IMR-90 (cell line): Measurements from ENCODE around the gene ITGA3. TPM values are rescaled to one million over a fixed set of nuclear protein-coding genes. Genes with fewer than 3 reads are reported as not detected.

ENCODE experiments used
- ATAC-seq: fragments of 200-7000 bp; cut with Tn5 transposase; 2 replicates; pipeline ENCODE4 v1.9.1; 2020; ENCODE audit warnings: low read depth, mild to moderate bottlenecking, moderate library complexity
- BruUV-seq: library from RNA; stranded (reverse); fragments of 400-500 nt; replicated peaks from 2 replicates; lab custom pipeline; 2021; lab: Mats Ljungman, UMichigan
- CTCF ChIA-PET: fragments of 300-600 bp; formaldehyde crosslinking; extraction: SDS; loops from one replicate; lab custom pipeline; 2021; ENCODE audit warnings: antibody characterized with exemption; lab: Yijun Ruan, JAX
- POLR2A ChIA-PET: fragments of 300-600 bp; sonication (Branson Sonifier 250); formaldehyde crosslinking; loops from one replicate; lab custom pipeline; 2022; ENCODE audit warnings: antibody characterized with exemption; ENCODE audit not compliant: unreplicated experiment; lab: Charles Lee
- DNase-seq: peaks from one replicate; pipeline ENCODE4 v3.0.0; 2013
- H2AFZ ChIP-seq: replicated peaks from 2 replicates; pipeline ENCODE3; 2013; ENCODE audit warnings: low read length, mild to moderate bottlenecking; ENCODE audit not compliant: poor library complexity
- H2AK5ac ChIP-seq: 2 replicates; pipeline ENCODE4 v1.6.1; 2013; ENCODE audit warnings: low read depth, low read length, inconsistent platforms
- H2AK9ac ChIP-seq: replicated peaks from 2 replicates; pipeline ENCODE3; 2013; ENCODE audit warnings: mild to moderate bottlenecking, low read depth, low read length, moderate library complexity; ENCODE audit not compliant: poor library complexity
- H2BK120ac ChIP-seq: 2 replicates; pipeline ENCODE4 v1.6.1; 2013; ENCODE audit warnings: low read depth, low read length, inconsistent platforms
- H2BK15ac ChIP-seq: 3 replicates; pipeline ENCODE4 v1.6.1; 2013; ENCODE audit warnings: low read depth, low read length, inconsistent platforms
- H2BK20ac ChIP-seq: 2 replicates; pipeline ENCODE4 v1.6.1; 2013; ENCODE audit warnings: low read depth, mild to moderate bottlenecking, inconsistent platforms, low read length, moderate library complexity
- H2BK5ac ChIP-seq: 2 replicates; pipeline ENCODE4 v1.6.1; 2013; ENCODE audit warnings: mild to moderate bottlenecking, low read depth, low read length, inconsistent platforms; ENCODE audit not compliant: poor library complexity, severe bottlenecking
- H3K14ac ChIP-seq: replicated peaks from 2 replicates; pipeline ENCODE4 v1.6.1; 2013; ENCODE audit warnings: low read depth, low read length, inconsistent platforms
- H3K18ac ChIP-seq: 2 replicates; pipeline ENCODE4 v1.6.1; 2013; ENCODE audit warnings: low read depth, low read length, control low read depth
- H3K23ac ChIP-seq: 2 replicates; pipeline ENCODE4 v1.6.1; 2013; ENCODE audit warnings: low read depth, low read length, inconsistent platforms
- H3K27ac ChIP-seq: 2 replicates; pipeline ENCODE4 v1.5.1; 2013; ENCODE audit warnings: mild to moderate bottlenecking, control low read depth, low read length; ENCODE audit not compliant: insufficient read depth
- H3K27me3 ChIP-seq: 2 replicates; pipeline ENCODE4 v1.6.1; 2013; ENCODE audit warnings: low read length; ENCODE audit not compliant: control insufficient read depth, insufficient read depth
- H3K36me3 ChIP-seq: 2 replicates; pipeline ENCODE4 v1.6.1; 2013; ENCODE audit warnings: low read length, mixed read lengths; ENCODE audit not compliant: control insufficient read depth, insufficient read depth
- H3K4ac ChIP-seq: 2 replicates; pipeline ENCODE4 v1.6.1; 2013; ENCODE audit warnings: low read depth, low read length, inconsistent platforms
- H3K4me1 ChIP-seq: 2 replicates; pipeline ENCODE4 v1.6.1; 2013; ENCODE audit warnings: low read length, mixed read lengths; ENCODE audit not compliant: control insufficient read depth, insufficient read depth
- H3K4me2 ChIP-seq: 2 replicates; pipeline ENCODE4 v1.6.1; 2013; ENCODE audit warnings: low read depth, mild to moderate bottlenecking, control low read depth, low read length, moderate library complexity
- H3K4me3 ChIP-seq: 2 replicates; pipeline ENCODE4 v1.5.1; 2013; ENCODE audit warnings: low read depth, mild to moderate bottlenecking, control low read depth, low read length, moderate library complexity; ENCODE audit not compliant: insufficient read depth
- H3K56ac ChIP-seq: 2 replicates; pipeline ENCODE4 v1.6.1; 2013; ENCODE audit warnings: low read length, inconsistent platforms; ENCODE audit not compliant: insufficient read depth; ENCODE audit errors: extremely low read depth
- H3K79me1 ChIP-seq, 2 experiments: 2 replicates each; pipeline ENCODE4 v1.6.1; 2013; ENCODE audit warnings: low read length in 2 of 2, inconsistent platforms in 1 of 2, low read depth in 1 of 2
- H3K9ac ChIP-seq: 2 replicates; pipeline ENCODE4 v1.6.1; 2013; ENCODE audit warnings: low read depth, low read length, control low read depth
- H3K9me1 ChIP-seq: 2 replicates; pipeline ENCODE4 v1.6.1; 2013; ENCODE audit warnings: low read length, inconsistent platforms; ENCODE audit not compliant: insufficient read depth
- H3K9me3 ChIP-seq: 2 replicates; pipeline ENCODE4 v1.6.1; 2013; ENCODE audit warnings: low read length; ENCODE audit not compliant: control insufficient read depth, insufficient read depth
- H4K20me1 ChIP-seq: 2 replicates; pipeline ENCODE4 v1.6.1; 2013; ENCODE audit warnings: low read length, inconsistent platforms; ENCODE audit not compliant: insufficient read depth
- H4K5ac ChIP-seq: 2 replicates; pipeline ENCODE4 v1.6.1; 2013; ENCODE audit warnings: mild to moderate bottlenecking, low read depth, low read length, control low read depth
- H4K8ac ChIP-seq, 2 experiments: 2 replicates each; pipeline ENCODE4 v1.6.1; 2013; ENCODE audit warnings: low read depth in 2 of 2, low read length in 2 of 2, control low read depth in 1 of 2, inconsistent platforms in 1 of 2
- H4K91ac ChIP-seq: 2 replicates; pipeline ENCODE4 v1.6.1; 2013; ENCODE audit warnings: low read depth, low read length, inconsistent platforms; ENCODE audit not compliant: insufficient read depth
- BHLHE40 ChIP-seq: fragments of 150-350 bp; IDR thresholded peaks from 2 replicates; pipeline ENCODE4 v1.6.1; 2016; ENCODE audit warnings: mild to moderate bottlenecking, low read depth, low read length
- CHD1 ChIP-seq: IDR thresholded peaks from 2 replicates; pipeline ENCODE4 v1.6.1; 2012; ENCODE audit warnings: low read depth, low read length, improper control_type of control experiment
- CTCF ChIP-seq: conservative IDR thresholded peaks from 2 replicates; pipeline ENCODE4 v1.5.1; 2012; ENCODE audit warnings: mild to moderate bottlenecking, low read depth, low read length, improper control_type of control experiment
- NFE2L2 ChIP-seq: fragments of 150-350 bp; IDR thresholded peaks from 2 replicates; pipeline ENCODE4 v1.6.1; 2016; ENCODE audit warnings: low read depth, mild to moderate bottlenecking, low read length
- POLR2A ChIP-seq: IDR thresholded peaks from 2 replicates; pipeline ENCODE4 v1.6.1; 2012; ENCODE audit warnings: mild to moderate bottlenecking, low read depth, low read length
- RCOR1 ChIP-seq: IDR thresholded peaks from 2 replicates; pipeline ENCODE4 v1.6.1; 2012; ENCODE audit warnings: mild to moderate bottlenecking, low read length, improper control_type of control experiment; ENCODE audit not compliant: insufficient replicate concordance
- RFX5 ChIP-seq: IDR thresholded peaks from 2 replicates; pipeline ENCODE4 v1.8.0; 2012; ENCODE audit warnings: low read depth, mild to moderate bottlenecking, low read length, moderate library complexity
- WGBS, 2 experiments: methylation state at CpG; one replicate each; pipeline versions ENCODE4 v1.1.5 to v1.1.7; 2013; ENCODE audit warnings: missing lambda C conversion rate in 2 of 2; ENCODE audit not compliant: insufficient read length in 1 of 2; ENCODE audit errors: extremely low coverage in 2 of 2; 5-methylcytosine and 5-hydroxymethylcytosine counted together
- dilution Hi-C: fragments of 300-500 bp; cut with HindIII; formaldehyde crosslinking; loops from one replicate; pipeline ENCODE4 v1.14.3; 2018; ENCODE audit warnings: low sequenced_read_pairs; ENCODE audit not compliant: unreplicated experiment
- in situ Hi-C: fragments of 300-500 bp; cut with MboI; formaldehyde crosslinking; loops from 3 replicates; pipeline ENCODE4 v1.14.3; 2019; ENCODE audit warnings: low sequenced_read_pairs, inconsistent platforms, mixed read lengths
- intact Hi-C: fragments of 100-400 bp; cut with micrococcal nuclease; formaldehyde crosslinking; loops from 2 replicates; pipeline ENCODE4 v1.10.0; 2022
- polyA plus RNA-seq, 3 experiments: library from polyadenylated mRNA; depleted of rRNA; stranded (reverse); fragments of >200 nt; gene quantifications; 2 replicates each; pipeline ENCODE4 v1.2.3, GENCODE V29; 2012; ENCODE audit warnings: low replicate concordance in 1 of 3
- total RNA-seq: library from RNA; depleted of rRNA; stranded (reverse); fragments of >200 nt; gene quantifications from 2 replicates; pipeline ENCODE4 v1.2.3, GENCODE V29; 2012

The ITGA3 gene
- total and polyA plus RNA-seq, 2 of the 4 experiments (the other 2 are of a cell fraction), result 78.0 to 202 TPM

GRCh38 chr17:50093807-50094206 lies 37.9 kb downstream of the ITGA3 start:
- POLR2A ChIA-PET, result interaction anchor here (1.6 kb wide), 1 partner anchor 66 kb away, joined by 4 read pairs; no protein-coding TSS in a partner anchor
- Histone ChIP-seq H3K9me3 (no peaks in the 10 kb centered on the region), H4K8ac (no peak overlapping the region), H2AK5ac (no peak overlapping the region), H2AFZ (no peak overlapping the region), H3K36me3 (peaks cover 22% of the 10 kb centered on the region), H3K14ac (no peak overlapping the region), H3K9me1 (no peaks in the 10 kb centered on the region), H3K27me3 (no peaks in the 10 kb centered on the region), H3K23ac (no peak overlapping the region), H2AK9ac (no peak overlapping the region), H2BK5ac (no peak overlapping the region), H4K5ac (no peak overlapping the region), H2BK20ac (no peak overlapping the region), H3K18ac (no peak overlapping the region), H3K4ac (no peak overlapping the region), H3K27ac (no peak overlapping the region), H3K4me3 (no peak overlapping the region), H3K9ac (no peak overlapping the region), H2BK15ac (no peak overlapping the region), H4K20me1 (no peaks in the 10 kb centered on the region; the same call in 1 of the 2 replicates), H3K56ac (no peak overlapping the region), H3K79me1 (peaks cover 6 to 13% of the 10 kb centered on the region in 2 experiments; a peak in 3 of 4 replicates), H2BK120ac (no peak overlapping the region), H3K4me1 (peaks cover 5% of the 10 kb centered on the region; the same call in 1 of the 2 replicates), H4K91ac (no peak overlapping the region), H3K4me2 (no peak overlapping the region)
- dilution Hi-C loops, result no loop called here
- BruUV-seq, result no TSS peak
- intact Hi-C loops, result loop anchor here (1.0 to 2.0 kb wide), 3 partner anchors 55 to 203 kb away; no protein-coding TSS in a partner anchor
- in situ Hi-C loops, result loop anchor here (5.0 kb wide), 1 partner anchor 203 kb away; no protein-coding TSS in a partner anchor
- WGBS, 2 experiments, result no CpG with 5 or more reads among the region's 3 CpGs
- CTCF ChIA-PET, result interaction anchor here (0.6 to 2.5 kb wide), 21 partner anchors 14 to 240 kb away, joined by 3 to 15 read pairs (median 4); partner anchors contain the start of gene ITGA3
- TF ChIP-seq RCOR1 (no peak), CHD1 (no peak), NFE2L2 (no peak), CTCF (no peak), RFX5 (no peak), POLR2A (no peak), BHLHE40 (no peak)
- no peak for DNase-seq
- ATAC-seq, result no peak
